ENCODE data around the gene ITGB5.
A peak's percentile ranks its signal among the peaks of the same experiment; 100 is the strongest.

Gene ITGB5, protein sequence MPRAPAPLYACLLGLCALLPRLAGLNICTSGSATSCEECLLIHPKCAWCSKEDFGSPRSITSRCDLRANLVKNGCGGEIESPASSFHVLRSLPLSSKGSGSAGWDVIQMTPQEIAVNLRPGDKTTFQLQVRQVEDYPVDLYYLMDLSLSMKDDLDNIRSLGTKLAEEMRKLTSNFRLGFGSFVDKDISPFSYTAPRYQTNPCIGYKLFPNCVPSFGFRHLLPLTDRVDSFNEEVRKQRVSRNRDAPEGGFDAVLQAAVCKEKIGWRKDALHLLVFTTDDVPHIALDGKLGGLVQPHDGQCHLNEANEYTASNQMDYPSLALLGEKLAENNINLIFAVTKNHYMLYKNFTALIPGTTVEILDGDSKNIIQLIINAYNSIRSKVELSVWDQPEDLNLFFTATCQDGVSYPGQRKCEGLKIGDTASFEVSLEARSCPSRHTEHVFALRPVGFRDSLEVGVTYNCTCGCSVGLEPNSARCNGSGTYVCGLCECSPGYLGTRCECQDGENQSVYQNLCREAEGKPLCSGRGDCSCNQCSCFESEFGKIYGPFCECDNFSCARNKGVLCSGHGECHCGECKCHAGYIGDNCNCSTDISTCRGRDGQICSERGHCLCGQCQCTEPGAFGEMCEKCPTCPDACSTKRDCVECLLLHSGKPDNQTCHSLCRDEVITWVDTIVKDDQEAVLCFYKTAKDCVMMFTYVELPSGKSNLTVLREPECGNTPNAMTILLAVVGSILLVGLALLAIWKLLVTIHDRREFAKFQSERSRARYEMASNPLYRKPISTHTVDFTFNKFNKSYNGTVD

DNA sequence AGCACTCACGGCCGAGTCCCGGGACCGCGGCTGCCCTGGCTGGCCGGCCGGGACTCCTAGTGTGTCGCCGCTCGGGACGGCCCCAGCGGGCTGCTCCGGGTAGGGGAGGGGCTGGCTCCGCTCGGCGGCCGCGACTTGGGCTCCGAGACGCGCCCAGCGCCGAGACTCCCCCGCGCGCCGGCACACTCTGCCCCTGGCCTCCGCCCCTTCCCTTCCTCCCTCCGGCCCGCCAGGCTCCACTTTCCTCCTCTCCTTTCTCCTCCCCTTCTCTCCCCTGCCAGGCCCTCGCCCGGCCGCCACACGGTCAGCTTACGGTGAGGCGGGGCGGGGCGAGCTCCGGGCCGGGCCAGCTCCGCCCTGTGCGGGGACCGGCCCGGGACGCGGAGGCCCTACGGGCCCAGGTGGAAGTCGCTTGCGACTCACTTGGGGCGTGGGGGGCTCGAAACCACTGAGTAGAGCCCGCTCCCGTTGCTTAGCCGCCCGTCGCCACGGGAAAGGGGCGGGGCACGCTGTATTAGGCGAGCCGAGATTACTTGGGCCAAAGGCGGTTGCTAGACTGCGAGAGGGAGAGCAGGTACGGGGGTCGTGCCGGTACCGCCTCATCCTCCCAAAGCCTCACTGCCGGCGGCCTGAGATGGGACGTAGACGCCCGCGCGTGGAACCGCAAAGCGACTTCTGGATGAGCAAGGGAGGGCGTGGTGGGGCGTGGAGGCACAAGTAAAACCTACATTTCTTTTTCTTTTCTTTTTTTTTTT lies at the start of gene ITGB5:
Gene ITGB5 (minus strand): TSS at position 189 of the 755 bp plus-strand sequence. CDS start 365 bp downstream, outside the sequence.
- H3K4me3 ChIP-seq (ENCODE audit: low read depth, low read length): peak within 1 kb of the TSS; percentile 53
- no peak for DNase-seq (ENCODE audit: low read depth)
- TF ChIP-seq, protein P1, sequence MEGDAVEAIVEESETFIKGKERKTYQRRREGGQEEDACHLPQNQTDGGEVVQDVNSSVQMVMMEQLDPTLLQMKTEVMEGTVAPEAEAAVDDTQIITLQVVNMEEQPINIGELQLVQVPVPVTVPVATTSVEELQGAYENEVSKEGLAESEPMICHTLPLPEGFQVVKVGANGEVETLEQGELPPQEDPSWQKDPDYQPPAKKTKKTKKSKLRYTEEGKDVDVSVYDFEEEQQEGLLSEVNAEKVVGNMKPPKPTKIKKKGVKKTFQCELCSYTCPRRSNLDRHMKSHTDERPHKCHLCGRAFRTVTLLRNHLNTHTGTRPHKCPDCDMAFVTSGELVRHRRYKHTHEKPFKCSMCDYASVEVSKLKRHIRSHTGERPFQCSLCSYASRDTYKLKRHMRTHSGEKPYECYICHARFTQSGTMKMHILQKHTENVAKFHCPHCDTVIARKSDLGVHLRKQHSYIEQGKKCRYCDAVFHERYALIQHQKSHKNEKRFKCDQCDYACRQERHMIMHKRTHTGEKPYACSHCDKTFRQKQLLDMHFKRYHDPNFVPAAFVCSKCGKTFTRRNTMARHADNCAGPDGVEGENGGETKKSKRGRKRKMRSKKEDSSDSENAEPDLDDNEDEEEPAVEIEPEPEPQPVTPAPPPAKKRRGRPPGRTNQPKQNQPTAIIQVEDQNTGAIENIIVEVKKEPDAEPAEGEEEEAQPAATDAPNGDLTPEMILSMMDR (IDR thresholded peaks at IDR 0.05; ENCODE audit: low read depth, low read length, missing control alignments): no peak

DNA sequence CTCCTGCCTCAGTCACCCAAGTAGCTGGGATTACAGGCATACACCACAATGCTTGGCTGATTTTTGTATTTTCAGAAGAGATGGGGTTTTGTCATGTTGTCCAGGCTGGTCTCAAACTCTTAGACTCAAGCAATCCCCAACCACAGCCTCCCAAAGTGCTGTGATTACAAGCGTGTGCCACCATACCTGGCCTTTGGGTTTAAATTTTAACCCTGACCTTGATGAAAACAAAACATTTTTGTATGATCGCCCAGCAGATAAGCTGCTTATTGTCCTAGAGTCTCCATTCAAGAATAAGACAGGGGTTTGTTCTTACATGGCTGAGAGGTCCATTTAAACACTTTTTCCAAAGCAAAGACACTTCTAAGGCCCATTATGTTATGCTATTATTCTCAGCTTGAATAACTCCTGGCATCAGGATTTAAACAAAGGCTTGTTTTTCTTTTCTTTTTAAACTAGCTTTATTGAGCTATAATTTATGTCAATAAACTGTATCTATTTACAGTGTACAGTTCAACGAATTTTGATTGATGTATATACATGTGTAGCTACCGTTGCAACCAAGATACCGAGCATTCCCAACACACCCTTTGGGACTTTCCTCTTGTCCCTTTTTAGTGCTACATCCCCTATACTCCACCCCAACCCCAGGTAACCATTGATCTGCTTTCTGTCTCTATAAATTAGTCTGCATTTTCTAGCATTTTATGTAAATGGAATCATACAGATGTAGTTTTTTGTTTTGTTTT lies 48.8 kb upstream of the ITGB5 start:
- H3K4me3 ChIP-seq (ENCODE audit: low read depth, low read length): no peak overlapping the region
- no peak for DNase-seq (ENCODE audit: low read depth)
- TF ChIP-seq, protein P1 (IDR thresholded peaks at IDR 0.05; ENCODE audit: low read depth, low read length, missing control alignments): no peak

DNA sequence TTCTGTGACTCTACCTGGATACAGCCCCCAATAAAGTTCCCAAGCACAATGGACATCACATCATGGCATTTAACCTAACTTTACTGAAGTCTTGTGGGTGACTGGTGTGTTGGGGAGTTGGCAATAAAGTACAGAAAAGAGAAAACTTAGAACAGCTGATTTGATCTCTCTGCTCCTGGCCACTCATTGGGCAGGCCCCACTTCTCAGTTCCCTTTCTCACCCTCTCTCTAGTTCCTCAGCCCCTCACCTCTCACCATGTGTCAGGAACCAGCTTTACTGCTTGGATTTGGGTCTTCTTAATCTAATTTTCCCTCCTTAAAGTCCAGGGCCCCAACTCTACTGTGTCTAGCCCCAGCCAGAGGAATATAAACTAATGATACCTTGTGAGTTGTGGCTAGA lies 48.1 kb upstream of the ITGB5 start:
- TF ChIP-seq, protein P1 (IDR thresholded peaks at IDR 0.05; ENCODE audit: low read depth, low read length, missing control alignments): no peak
- DNase-seq (ENCODE audit: low read depth): no peak
- H3K4me3 ChIP-seq (ENCODE audit: low read depth, low read length): no peak overlapping the region

DNA sequence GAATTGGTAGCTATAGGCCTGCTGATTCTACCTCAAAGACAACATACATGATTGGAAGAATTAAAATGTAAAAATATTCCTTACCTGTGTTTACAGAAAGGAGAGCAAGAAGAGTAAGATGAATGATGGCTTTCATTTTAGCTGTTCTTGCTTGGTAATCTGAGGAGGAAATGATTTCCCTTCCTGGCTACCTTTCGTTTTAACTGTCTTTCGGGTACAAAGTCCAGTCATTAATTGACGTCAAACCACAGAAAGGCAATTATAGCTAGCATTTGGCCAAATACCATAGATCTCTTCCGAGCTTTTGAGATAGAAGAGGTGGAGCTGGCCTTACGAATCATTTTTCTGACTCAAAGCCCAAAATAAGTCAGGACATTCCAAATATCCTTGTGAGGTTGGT lies 47.4 kb upstream of the ITGB5 start, which contains the start of gene MUC13:
Gene MUC13 (minus strand): TSS at position 175 of the 400 bp plus-strand sequence. CDS start 39 bp downstream, at position 136.
- H3K4me3 ChIP-seq (ENCODE audit: low read depth, low read length): no peak within 1 kb of the TSS
- DNase-seq (ENCODE audit: low read depth): no peak
- TF ChIP-seq, protein P1 (IDR thresholded peaks at IDR 0.05; ENCODE audit: low read depth, low read length, missing control alignments): no peak

DNA sequence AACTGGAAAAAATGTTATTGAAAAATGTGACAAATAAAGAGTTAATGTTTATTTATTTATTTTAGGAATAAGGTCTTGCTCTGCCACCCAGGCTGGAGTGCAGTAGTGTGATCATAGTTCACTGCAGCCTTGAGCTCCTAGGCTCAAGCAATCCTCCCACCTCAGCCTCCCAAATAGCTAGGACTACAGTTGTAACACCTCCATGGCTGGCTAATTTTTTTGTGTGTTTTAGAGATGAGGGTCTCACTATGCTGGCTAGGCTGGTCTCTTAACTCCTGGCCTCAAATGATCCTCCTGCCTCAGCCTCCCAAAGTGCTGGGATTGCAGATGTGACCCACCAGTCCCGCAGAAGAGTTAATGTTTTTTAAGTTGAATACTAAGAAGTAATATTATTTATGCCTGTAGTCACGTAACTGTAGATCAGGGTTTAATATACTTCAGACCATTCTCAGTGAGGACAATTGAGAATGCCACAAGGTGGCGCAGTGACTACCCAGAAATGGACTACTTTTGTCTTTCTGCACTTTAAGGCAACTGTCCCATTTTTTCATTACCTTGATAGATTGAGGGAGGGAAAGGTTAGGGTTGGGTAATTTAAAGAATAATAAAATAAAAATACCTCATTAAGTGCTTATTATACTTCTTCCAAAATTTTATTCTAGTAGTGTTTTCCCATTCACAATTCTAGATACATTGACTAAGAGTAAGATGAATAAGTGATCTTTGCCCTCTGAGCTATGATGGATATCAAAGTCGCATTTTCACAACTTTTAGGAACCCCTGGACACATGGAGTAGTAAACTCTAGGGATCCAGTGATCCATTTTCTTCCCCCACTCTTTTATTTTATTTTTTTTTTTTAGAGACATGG lies 41.4 kb upstream of the ITGB5 start:
- DNase-seq (ENCODE audit: low read depth): peak; percentile 45
- no peak overlapping the region for H3K4me3 ChIP-seq (ENCODE audit: low read depth, low read length)
- TF ChIP-seq, protein P1 (IDR thresholded peaks at IDR 0.05; ENCODE audit: low read depth, low read length, missing control alignments): peak; percentile 74
